22Rv1 (cell line): ENCODE measurements around the gene SPG7.

ENCODE experiments used
- H3K27ac ChIP-seq: fragments of 450-650 bp; 2 replicates; pipeline ENCODE4 v1.5.1; 2017
- CTCF ChIP-seq: fragments of 450-650 bp; IDR thresholded peaks from 2 replicates; pipeline ENCODE4 v1.5.1; 2017; ENCODE audit warnings: mild to moderate bottlenecking
- ZFX ChIP-seq: fragments of 450-650 bp; IDR thresholded peaks from 2 replicates; pipeline ENCODE4 v1.6.1; 2017; ENCODE audit warnings: antibody characterized with exemption, borderline replicate concordance

Gene SPG7

GRCh38 chr16:89561884-89562599, 53.8 kb downstream of the SPG7 start:
- peak overlapping the region; percentile 93 for H3K27ac ChIP-seq
- TF ChIP-seq ZFX (no peak), CTCF (no peak)

- TF ChIP-seq ZFX (no peak), CTCF (no peak)
- H3K27ac ChIP-seq = peak overlapping the region; percentile 93
These were observed 54.7 kb downstream of the SPG7 start for GRCh38 chr16:89562939-89563338.

- H3K27ac ChIP-seq = peak overlapping the region; percentile 93
- TF ChIP-seq CTCF (no peak), ZFX (no peak)
These were observed 55.6 kb downstream of the SPG7 start for GRCh38 chr16:89563639-89564392.

- H3K27ac ChIP-seq = peak overlapping the region; percentile 93
These were observed 56.5 kb downstream of the SPG7 start for GRCh38 chr16:89564476-89565255.

GRCh38 chr16:89565256-89565505, 57.0 kb downstream of the SPG7 start:
- H3K27ac ChIP-seq = peak overlapping the region; percentile 93

More at GRCh38 chr16:89564476-89565255, 56.5 kb downstream of the SPG7 start:
- TF ChIP-seq CTCF (no peak), ZFX (no peak)

More at GRCh38 chr16:89565256-89565505, 57.0 kb downstream of the SPG7 start:
- TF ChIP-seq CTCF = no peak
- no peak for TF ChIP-seq ZFX
